Right atrium auricular region (tissue), 2 donors: ENCODE measurements around the gene IQGAP2. TPM values are rescaled to one million over a fixed set of nuclear protein-coding genes. Genes with fewer than 3 reads are reported as not detected.

Source experiments
- DNase-seq: peaks from one replicate; pipeline ENCODE4 v3.0.0-alpha.2; 2019; ENCODE audit warnings: low spot score
- H3K27ac ChIP-seq, 2 donors: fragments of 200-600 bp; sonication (generic); 1 replicate in 1 of 2; 2 replicates in 1 of 2; pipeline ENCODE4 v1.5.1; 2016 to 2019
- H3K27me3 ChIP-seq, 2 donors: fragments of 200-600 bp; sonication (generic); one replicate each; pipeline versions ENCODE4 v1.5.1 to v1.6.0; 2017 to 2019
- H3K36me3 ChIP-seq: fragments of 200-600 bp; sonication (generic); one replicate; pipeline ENCODE4 v1.5.1; 2016
- H3K4me1 ChIP-seq, 2 donors: fragments of 200-600 bp; sonication (generic); one replicate each; pipeline versions ENCODE4 v1.5.1 to v1.6.0; 2017 to 2019
- H3K4me3 ChIP-seq, 2 donors: fragments of 200-600 bp; sonication (generic); 1 replicate in 1 of 2; 2 replicates in 1 of 2; pipeline ENCODE4 v1.5.1; 2017 to 2019; ENCODE audit warnings: mild to moderate bottlenecking in 1 of 2, moderate library complexity in 1 of 2
- H3K9me3 ChIP-seq, 2 donors: fragments of 200-600 bp; sonication (generic); one replicate each; pipeline ENCODE4 v1.5.1; 2019
- CTCF ChIP-seq, 2 donors: fragments of 200-600 bp; sonication (generic); IDR thresholded peaks; one replicate each; pipeline ENCODE4 v1.5.1; 2019; ENCODE audit warnings: antibody characterized with exemption in 2 of 2
- total RNA-seq, 2 donors: library from RNA; depleted of rRNA; stranded (reverse); fragments of >200 nt; gene quantifications; one replicate each; pipeline ENCODE4 v1.1.0, GENCODE V29; 2016

IQGAP2 gene
- total RNA-seq, 2 donors from 2014 or later = 5.4 to 12.3 TPM

- H3K27ac ChIP-seq = no peak overlapping the region
- no peak for DNase-seq
- no peaks in the 10 kb centered on the region for H3K27me3 ChIP-seq
- no peak overlapping the region for H3K4me3 ChIP-seq
- no peaks in the 10 kb centered on the region for H3K36me3 ChIP-seq
- no peaks in the 10 kb centered on the region for H3K9me3 ChIP-seq
- peaks cover 0 to 14% of the 10 kb centered on the region in 2 donors for H3K4me1 ChIP-seq
- TF ChIP-seq CTCF (IDR thresholded peaks at IDR 0.05) = no peak
Observed at GRCh38 chr5:76408104-76408654, 5.1 kb downstream of the IQGAP2 start.

- H3K4me3 ChIP-seq = no peak overlapping the region
- H3K9me3 ChIP-seq = no peaks in the 10 kb centered on the region
- TF ChIP-seq CTCF (IDR thresholded peaks at IDR 0.05) = no peak
- DNase-seq = no peak
- no peak overlapping the region for H3K27ac ChIP-seq
- H3K36me3 ChIP-seq = no peaks in the 10 kb centered on the region
- no peaks in the 10 kb centered on the region for H3K4me1 ChIP-seq
- no peaks in the 10 kb centered on the region for H3K27me3 ChIP-seq
Observed at GRCh38 chr5:76412511-76412910, 9.4 kb downstream of the IQGAP2 start.

- no peaks in the 10 kb centered on the region for H3K9me3 ChIP-seq
- no peaks in the 10 kb centered on the region for H3K27me3 ChIP-seq
- H3K4me1 ChIP-seq = no peaks in the 10 kb centered on the region
- no peak for DNase-seq
- no peaks in the 10 kb centered on the region for H3K36me3 ChIP-seq
- H3K27ac ChIP-seq = no peak overlapping the region
- no peak overlapping the region for H3K4me3 ChIP-seq
- TF ChIP-seq CTCF (IDR thresholded peaks at IDR 0.05) = no peak
Observed at GRCh38 chr5:76413746-76414145, 10.7 kb downstream of the IQGAP2 start.

- H3K36me3 ChIP-seq = no peaks in the 10 kb centered on the region
- DNase-seq = no peak
- no peak overlapping the region for H3K27ac ChIP-seq
- no peak for TF ChIP-seq CTCF (IDR thresholded peaks at IDR 0.05)
- no peak overlapping the region for H3K4me3 ChIP-seq
- no peaks in the 10 kb centered on the region for H3K27me3 ChIP-seq
- H3K4me1 ChIP-seq = no peaks in the 10 kb centered on the region
- no peaks in the 10 kb centered on the region for H3K9me3 ChIP-seq
Observed at GRCh38 chr5:76414788-76415187, 11.7 kb downstream of the IQGAP2 start.

- TF ChIP-seq CTCF (IDR thresholded peaks at IDR 0.05) = no peak
- Histone ChIP-seq H3K27ac (no peak overlapping the region), H3K9me3 (no peaks in the 10 kb centered on the region), H3K4me1 (no peaks in the 10 kb centered on the region), H3K4me3 (no peak overlapping the region), H3K36me3 (no peaks in the 10 kb centered on the region), H3K27me3 (no peaks in the 10 kb centered on the region)
- DNase-seq = no peak
Observed at GRCh38 chr5:76415855-76416254, 12.8 kb downstream of the IQGAP2 start.

GRCh38 chr5:76419597-76420298, 16.7 kb downstream of the IQGAP2 start:
- Histone ChIP-seq H3K27ac (no peak overlapping the region), H3K9me3 (no peaks in the 10 kb centered on the region), H3K27me3 (no peaks in the 10 kb centered on the region), H3K4me1 (no peaks in the 10 kb centered on the region), H3K36me3 (no peaks in the 10 kb centered on the region), H3K4me3 (no peak overlapping the region)
- no peak for TF ChIP-seq CTCF (IDR thresholded peaks at IDR 0.05)
- DNase-seq = no peak
